ENCODE results near the gene PLLP.

The PLLP gene, protein sequence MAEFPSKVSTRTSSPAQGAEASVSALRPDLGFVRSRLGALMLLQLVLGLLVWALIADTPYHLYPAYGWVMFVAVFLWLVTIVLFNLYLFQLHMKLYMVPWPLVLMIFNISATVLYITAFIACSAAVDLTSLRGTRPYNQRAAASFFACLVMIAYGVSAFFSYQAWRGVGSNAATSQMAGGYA

DNA sequence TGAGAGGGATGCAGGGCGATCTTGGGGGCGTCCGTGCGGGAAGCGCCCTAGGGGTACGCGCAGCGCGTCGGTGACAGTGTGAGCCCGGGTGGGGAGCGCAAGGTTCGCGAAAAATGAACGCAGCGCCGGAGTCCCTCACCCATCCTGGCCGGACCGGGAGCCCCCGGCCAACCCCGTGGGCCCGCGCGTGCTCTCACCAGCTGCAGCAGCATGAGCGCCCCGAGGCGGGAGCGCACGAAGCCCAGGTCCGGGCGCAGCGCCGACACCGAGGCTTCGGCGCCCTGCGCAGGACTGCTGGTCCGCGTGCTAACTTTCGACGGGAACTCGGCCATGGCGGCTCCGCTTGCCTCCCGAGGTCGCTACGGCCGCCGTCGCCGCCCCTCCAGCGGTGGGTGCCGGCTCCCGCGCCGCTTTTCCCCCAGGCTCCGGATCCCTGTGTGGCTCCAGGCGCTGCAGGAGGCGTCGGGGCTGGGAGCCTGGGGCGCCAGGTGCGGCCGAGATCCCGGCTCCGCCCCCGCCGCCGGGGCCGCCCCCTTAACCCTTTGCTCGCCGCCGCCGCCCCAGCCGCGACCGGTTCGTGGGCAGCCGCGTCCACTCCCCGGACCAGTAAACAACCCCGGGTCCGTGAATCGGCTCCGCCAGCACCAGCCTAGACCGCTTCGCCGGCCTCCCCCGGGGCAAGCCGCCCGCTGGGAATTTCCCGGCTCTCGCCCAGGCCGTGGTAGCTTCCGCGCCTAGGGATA is at the start of gene PLLP:
Gene PLLP (minus strand): TSS at position 464 of the 743 bp plus-strand sequence. CDS start 132 bp downstream, at position 332.
- Histone ChIP-seq H3K4me3 (peak within 1 kb of the TSS; percentile 59 to 79 (median 68)), H4K20me1 (peaks cover 0 to 7% (median 0%) of the 10 kb centered on the region in 11 experiments; a peak in 1 of 22 replicates), H3K4me2 (peak within 1 kb of the TSS; percentile 84 to 99 (median 95)), H3K4me1 (peaks cover 4 to 23% (median 20%) of the 10 kb centered on the region in 10 experiments; a peak in 18 of 20 replicates), H3K9ac (peak within 1 kb of the TSS; percentile 39 to 78 (median 73)), H3K9me3 (replicated peaks in 1 of 11) (no peaks in the 10 kb centered on the region), H3K27me3 (peaks cover 26 to 35% (median 33%) of the 10 kb centered on the region in 11 experiments), H3K27ac (peak within 1 kb of the TSS in 8 of 11 experiments; percentile 13 to 60 (median 26); a peak in 12 of 22 replicates), H3K36me3 (no peaks in the 10 kb centered on the region)
- TF ChIP-seq Cebpa-rat (IDR thresholded peaks at IDR 0.05): no peak

DNA sequence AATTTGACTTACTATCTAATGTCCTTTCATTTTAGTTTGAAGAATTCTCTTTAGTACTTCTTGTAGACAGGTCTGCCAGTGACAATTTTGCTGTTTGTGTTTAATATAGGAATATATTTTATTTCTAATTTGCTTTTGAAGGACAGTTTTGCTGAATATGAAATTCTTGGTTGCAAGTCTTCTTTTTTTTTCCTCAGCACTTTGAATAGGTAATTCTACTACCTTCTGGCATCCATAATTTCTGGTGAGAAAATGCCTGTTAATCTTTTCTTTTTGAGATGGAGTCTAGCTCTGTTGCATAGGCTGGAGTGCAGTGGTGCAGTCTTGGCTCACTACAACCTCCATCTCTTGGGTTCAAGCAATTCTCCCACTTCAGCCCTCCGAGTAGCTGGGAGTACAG is 48.9 kb upstream of the PLLP start:
- H3K27ac ChIP-seq: no peak overlapping the region
- TF ChIP-seq Cebpa-rat (IDR thresholded peaks at IDR 0.05): no peak
- no peak overlapping the region for H3K9ac ChIP-seq
- no peak overlapping the region for H3K4me2 ChIP-seq
- H3K36me3 ChIP-seq: no peaks in the 10 kb centered on the region
- peaks cover 0 to 6% (median 0%) of the 10 kb centered on the region in 10 experiments; a peak in 1 of 20 replicates for H3K4me1 ChIP-seq
- peaks cover 10 to 30% (median 21%) of the 10 kb centered on the region in 11 experiments for H3K9me3 ChIP-seq (replicated peaks in 1 of 11)
- H4K20me1 ChIP-seq: no peaks in the 10 kb centered on the region
- no peak overlapping the region for H3K4me3 ChIP-seq
- H3K27me3 ChIP-seq: no peaks in the 10 kb centered on the region

DNA sequence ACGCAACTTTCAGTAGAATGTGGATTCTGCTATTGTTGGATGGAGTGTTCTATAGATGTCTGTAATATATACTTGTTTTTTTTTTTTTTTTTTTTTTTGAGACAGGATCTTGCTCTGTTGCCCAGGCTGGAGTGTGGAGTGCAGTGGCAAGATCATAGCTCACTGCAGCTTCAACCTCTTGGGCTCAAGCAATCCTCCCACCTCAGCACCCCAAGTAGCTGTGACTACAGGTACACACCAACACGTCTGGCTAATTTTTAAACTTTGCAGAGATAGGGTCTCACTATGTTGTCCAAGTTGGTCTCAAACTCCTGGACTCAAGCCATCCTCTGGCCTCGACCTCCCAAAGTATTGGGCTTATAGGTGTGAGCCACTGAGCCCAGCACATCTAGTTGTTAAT is 46.9 kb upstream of the PLLP start:
- Histone ChIP-seq H3K9me3 (replicated peaks in 1 of 11) (peaks cover 2 to 17% (median 8%) of the 10 kb centered on the region in 11 experiments; a peak in 20 of 22 replicates), H4K20me1 (no peaks in the 10 kb centered on the region), H3K36me3 (no peaks in the 10 kb centered on the region), H3K9ac (no peak overlapping the region), H3K4me2 (no peak overlapping the region), H3K27me3 (no peaks in the 10 kb centered on the region), H3K4me1 (peaks cover 0 to 6% (median 0%) of the 10 kb centered on the region in 10 experiments; a peak in 1 of 20 replicates), H3K4me3 (no peak overlapping the region), H3K27ac (no peak overlapping the region)
- TF ChIP-seq Cebpa-rat (IDR thresholded peaks at IDR 0.05): no peak

DNA sequence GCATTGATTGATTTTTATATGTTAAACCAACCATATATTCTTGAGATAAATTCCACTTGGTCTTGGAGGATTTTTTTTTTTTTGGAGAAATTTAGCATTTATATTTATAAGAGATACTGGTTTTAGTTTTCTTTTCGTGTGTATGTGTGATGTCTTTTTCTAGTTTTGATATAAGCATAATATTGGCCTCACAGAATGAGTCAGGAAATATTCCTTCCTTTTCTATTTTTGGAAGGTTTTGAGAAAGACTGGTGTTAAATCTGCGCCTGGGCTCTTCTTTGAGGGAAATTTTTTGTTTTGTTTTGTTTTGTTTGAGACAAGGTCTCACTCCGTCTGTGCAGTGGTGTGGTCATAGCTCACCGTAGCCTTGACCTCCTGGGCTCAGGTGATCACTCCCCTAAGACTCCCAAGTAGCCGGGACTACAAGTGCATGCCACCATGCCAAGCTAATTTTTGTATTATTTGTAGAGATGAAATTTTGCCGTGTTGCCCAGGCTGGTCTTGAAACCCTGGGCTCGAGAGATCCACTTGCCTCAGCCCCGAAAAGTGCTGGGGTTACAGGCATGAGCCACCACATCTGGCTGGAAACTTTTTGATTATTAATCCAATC is 45.4 kb upstream of the PLLP start:
- Histone ChIP-seq H3K4me2 (no peak overlapping the region), H3K36me3 (no peaks in the 10 kb centered on the region), H3K27me3 (no peaks in the 10 kb centered on the region), H3K9ac (no peak overlapping the region), H3K9me3 (replicated peaks in 1 of 11) (peaks cover 6 to 22% (median 10%) of the 10 kb centered on the region in 11 experiments; a peak in 20 of 22 replicates), H3K4me1 (peaks cover 0 to 12% (median 0%) of the 10 kb centered on the region in 10 experiments; a peak in 5 of 20 replicates), H3K4me3 (no peak overlapping the region), H3K27ac (no peak overlapping the region), H4K20me1 (no peaks in the 10 kb centered on the region)
- no peak for TF ChIP-seq Cebpa-rat (IDR thresholded peaks at IDR 0.05)

DNA sequence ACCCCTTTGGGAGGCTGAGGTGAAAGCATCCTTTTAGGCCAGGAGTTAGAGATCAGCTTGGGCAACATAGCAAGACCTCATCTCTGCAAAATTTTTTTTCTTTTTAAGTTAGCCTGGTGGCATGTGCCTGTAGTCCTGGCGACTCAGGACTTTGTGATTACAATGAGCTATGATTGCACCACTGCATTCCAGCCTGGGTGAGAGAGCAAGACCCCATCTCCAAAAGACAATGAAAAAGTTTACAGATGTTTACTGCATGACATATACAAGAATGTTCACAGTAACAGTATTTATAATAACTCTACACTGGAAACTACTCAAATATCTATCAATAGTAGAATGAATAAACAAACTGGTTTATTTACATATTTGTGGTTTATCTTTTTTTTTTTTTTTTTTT is 41.0 kb upstream of the PLLP start:
- no peak for TF ChIP-seq Cebpa-rat (IDR thresholded peaks at IDR 0.05)
- Histone ChIP-seq H4K20me1 (no peaks in the 10 kb centered on the region), H3K4me3 (no peak overlapping the region), H3K27ac (no peak overlapping the region), H3K36me3 (no peaks in the 10 kb centered on the region), H3K4me1 (peaks cover 0 to 24% (median 0%) of the 10 kb centered on the region in 10 experiments; a peak in 8 of 20 replicates), H3K27me3 (no peaks in the 10 kb centered on the region), H3K4me2 (peak overlapping the region in 2 of 11 experiments; percentile 36 to 54; a peak in 1 of 22 replicates), H3K9me3 (replicated peaks in 1 of 11) (peaks cover 4 to 9% (median 6%) of the 10 kb centered on the region in 11 experiments; a peak in 16 of 22 replicates), H3K9ac (no peak overlapping the region)

DNA sequence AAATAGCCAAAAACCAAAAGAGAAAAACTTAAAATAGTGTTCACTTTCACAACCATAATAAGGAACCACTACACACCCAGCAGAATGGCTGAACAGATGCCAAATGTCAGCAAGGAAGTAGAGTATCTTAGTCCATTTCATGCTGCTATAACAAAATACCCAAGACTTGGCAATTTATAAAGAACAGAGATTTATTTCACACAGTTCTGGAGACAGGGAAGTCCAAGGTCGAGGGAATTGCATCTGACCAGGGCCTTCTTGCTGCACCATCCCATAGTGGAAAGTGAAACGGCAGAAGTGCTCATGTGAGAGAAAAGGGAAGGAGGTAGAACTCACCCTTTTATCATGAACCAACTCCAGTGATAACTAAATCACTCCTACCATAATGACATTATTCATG is 40.3 kb upstream of the PLLP start:
- Histone ChIP-seq H3K27me3 (no peaks in the 10 kb centered on the region), H3K9me3 (replicated peaks in 1 of 11) (peaks cover 4 to 9% (median 6%) of the 10 kb centered on the region in 11 experiments; a peak in 16 of 22 replicates), H3K4me3 (no peak overlapping the region), H3K4me2 (peak overlapping the region in 3 of 11 experiments; percentile 8 to 54 (median 36); a peak in 5 of 22 replicates), H3K36me3 (no peaks in the 10 kb centered on the region), H3K27ac (peak overlapping the region in 2 of 11 experiments; percentile 3 to 19; a peak in 3 of 22 replicates), H4K20me1 (no peaks in the 10 kb centered on the region), H3K4me1 (peaks cover 0 to 19% (median 0%) of the 10 kb centered on the region in 10 experiments; a peak in 8 of 20 replicates), H3K9ac (no peak overlapping the region)
- TF ChIP-seq Cebpa-rat (IDR thresholded peaks at IDR 0.05): no peak

DNA sequence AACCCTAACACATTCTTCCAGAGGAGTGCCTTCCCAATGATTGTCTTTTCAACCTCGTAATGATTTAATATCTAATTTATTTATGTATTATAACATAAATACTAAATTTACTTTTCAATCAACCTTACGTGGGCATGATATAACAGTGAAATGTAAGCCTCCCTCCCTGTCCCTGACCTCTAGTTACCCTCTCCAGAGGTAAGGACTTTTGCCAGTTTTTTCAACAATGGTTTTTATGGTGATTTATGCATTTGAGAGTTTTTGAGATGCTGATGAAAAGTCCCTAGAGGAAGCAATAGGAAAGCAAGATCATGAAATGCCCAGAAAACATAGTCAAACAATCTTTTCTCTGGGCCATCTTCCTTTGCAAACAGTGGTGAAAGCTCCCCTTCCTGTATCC is 35.2 kb upstream of the PLLP start:
- Histone ChIP-seq H3K27ac (no peak overlapping the region), H3K9me3 (replicated peaks in 1 of 11) (no peaks in the 10 kb centered on the region), H3K4me2 (no peak overlapping the region), H3K4me3 (no peak overlapping the region), H3K9ac (no peak overlapping the region), H3K36me3 (no peaks in the 10 kb centered on the region), H3K4me1 (peaks cover 0 to 10% (median 7%) of the 10 kb centered on the region in 10 experiments; a peak in 15 of 20 replicates), H4K20me1 (no peaks in the 10 kb centered on the region), H3K27me3 (no peaks in the 10 kb centered on the region)
- no peak for TF ChIP-seq Cebpa-rat (IDR thresholded peaks at IDR 0.05)

DNA sequence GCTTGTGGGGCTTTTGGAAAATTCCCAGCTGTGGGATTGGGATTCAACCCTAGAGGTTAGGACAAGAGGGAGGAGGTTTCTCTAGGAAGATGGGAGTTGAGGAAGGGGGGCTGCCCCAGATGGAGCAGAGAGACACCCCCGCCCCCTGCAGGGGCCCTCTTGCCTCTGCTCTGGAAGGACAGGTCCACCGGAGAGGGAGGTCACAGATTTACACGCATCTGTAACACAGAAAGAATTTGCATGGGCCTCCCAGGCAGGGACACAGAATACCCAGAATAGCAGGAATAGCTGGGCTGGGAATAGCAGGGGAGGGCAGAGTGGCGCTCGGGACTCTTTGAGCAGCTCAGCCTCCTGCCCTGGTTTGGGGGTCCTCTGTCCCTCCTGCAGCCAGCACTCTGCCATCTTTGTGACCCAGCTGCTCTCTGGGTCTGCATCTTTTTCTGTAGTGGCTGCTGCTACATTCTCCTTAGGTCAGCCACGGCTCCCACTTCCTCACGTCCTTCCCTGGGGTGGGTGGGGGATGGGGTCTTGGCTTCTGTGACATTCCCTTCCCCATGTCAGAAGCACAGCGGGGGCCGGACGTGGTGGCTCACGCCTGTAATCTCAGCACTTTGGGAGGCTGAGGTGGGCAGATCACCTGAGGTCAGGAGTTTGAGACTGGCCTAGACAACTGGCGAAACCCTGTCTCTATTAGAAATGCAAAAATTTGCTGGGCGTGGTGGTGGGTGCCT is 33.9 kb upstream of the PLLP start:
- no peak overlapping the region for H3K9ac ChIP-seq
- H3K4me1 ChIP-seq: peaks cover 0 to 15% (median 12%) of the 10 kb centered on the region in 10 experiments; a peak in 14 of 20 replicates
- H3K27ac ChIP-seq: no peak overlapping the region
- no peaks in the 10 kb centered on the region for H4K20me1 ChIP-seq
- no peaks in the 10 kb centered on the region for H3K9me3 ChIP-seq (replicated peaks in 1 of 11)
- no peak overlapping the region for H3K4me2 ChIP-seq
- no peak overlapping the region for H3K4me3 ChIP-seq
- TF ChIP-seq Cebpa-rat (IDR thresholded peaks at IDR 0.05): no peak
- no peaks in the 10 kb centered on the region for H3K36me3 ChIP-seq
- no peaks in the 10 kb centered on the region for H3K27me3 ChIP-seq
